Measurements from ENCODE around the gene MISFA. TPM values are rescaled to one million over a fixed set of nuclear protein-coding genes. Genes with fewer than 3 reads are reported as not detected.
"Not testable (repeated sequence)": the region's sequence is repeated elsewhere in the genome, so short reads cannot be mapped to it uniquely, and the experiment has no call there.

The MISFA gene
- total RNA-seq, 6 donors from 2014 or later = 0.76 to 6.0 (median 1.8) TPM; not detected in 2

DNA sequence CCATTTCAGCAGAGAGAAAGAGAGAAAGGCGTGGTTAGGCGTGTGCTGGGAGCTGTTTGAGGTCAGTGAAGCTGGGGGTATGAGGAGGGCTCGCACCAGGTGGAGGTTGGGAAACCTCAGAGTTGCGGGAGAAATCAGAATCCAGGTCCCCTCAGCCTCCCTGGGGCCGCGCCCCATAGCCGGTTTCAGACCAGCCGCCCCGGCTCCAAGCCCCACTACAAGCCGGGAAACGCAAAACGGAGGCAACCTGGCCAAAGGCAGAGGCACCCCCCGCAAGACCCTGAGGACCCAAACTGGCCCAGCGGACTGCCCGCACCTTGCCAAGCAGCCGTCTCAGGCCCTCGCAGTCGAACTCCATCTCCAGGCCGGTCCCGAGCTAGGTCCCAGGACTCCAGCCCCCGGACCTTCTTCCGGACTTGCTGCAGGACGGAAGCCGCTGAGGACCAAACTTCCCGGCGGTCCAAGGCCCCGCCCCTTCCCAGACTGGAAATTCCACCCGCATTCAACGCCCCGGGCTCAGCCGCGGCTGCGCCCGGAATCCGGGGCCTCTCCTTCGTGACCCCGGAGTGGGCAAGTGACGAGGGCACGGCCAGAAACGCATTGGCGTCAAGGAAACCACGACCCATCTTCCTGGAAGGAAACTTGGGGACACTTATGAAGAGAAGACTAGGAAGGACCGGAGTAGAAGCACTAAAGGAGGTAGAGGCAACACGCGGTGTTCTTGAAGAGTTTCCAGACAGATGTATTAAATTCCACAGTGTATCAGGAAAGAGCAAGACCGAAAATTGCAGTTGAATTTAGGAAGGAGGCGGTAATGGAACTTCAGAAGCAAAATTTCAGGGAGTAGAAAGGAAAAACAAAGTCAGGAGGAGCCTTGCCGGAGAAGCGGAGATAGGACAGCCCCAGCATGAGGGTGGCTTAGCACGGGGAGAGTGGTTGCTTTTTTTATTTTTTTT is 11.0 kb upstream of the MISFA start, which contains the start of gene UEVLD:
UEVLD (minus strand) TSS at position 438 of the 956 bp plus-strand sequence; CDS start at position 358, 80 bp downstream.
- TF ChIP-seq CTCF (IDR thresholded peaks at IDR 0.05) = no peak
- peak in 3 of 4 donors; percentile 24 to 86 (median 55) for TF ChIP-seq EP300 (IDR thresholded peaks at IDR 0.05)
- peak; percentile 87 to 96 for TF ChIP-seq POLR2AphosphoS5 (IDR thresholded peaks at IDR 0.05)
- peak in 3 of 4 donors; percentile 39 to 87 (median 78) for TF ChIP-seq POLR2A (IDR thresholded peaks at IDR 0.05)
- peak; percentile 96 to 99 for ATAC-seq (ENCODE audit: low FRiP score in 2 of 2)
- peak; percentile 94 for DNase-seq
- H3K9me3 ChIP-seq = no peaks in the 10 kb centered on the region
- no peaks in the 10 kb centered on the region for H3K36me3 ChIP-seq
- peaks cover 19 to 37% (median 30%) of the 10 kb centered on the region in 4 donors for H3K4me1 ChIP-seq
- peak within 1 kb of the TSS; percentile 63 to 91 (median 69) for H3K4me3 ChIP-seq
- H3K27ac ChIP-seq = peak within 1 kb of the TSS; percentile 73 to 90 (median 84)
- WGBS, 2 donors = 3 to 4% methylated on average over 20 to 50 of the region's 50 CpGs
- no peaks in the 10 kb centered on the region for H3K27me3 ChIP-seq

DNA sequence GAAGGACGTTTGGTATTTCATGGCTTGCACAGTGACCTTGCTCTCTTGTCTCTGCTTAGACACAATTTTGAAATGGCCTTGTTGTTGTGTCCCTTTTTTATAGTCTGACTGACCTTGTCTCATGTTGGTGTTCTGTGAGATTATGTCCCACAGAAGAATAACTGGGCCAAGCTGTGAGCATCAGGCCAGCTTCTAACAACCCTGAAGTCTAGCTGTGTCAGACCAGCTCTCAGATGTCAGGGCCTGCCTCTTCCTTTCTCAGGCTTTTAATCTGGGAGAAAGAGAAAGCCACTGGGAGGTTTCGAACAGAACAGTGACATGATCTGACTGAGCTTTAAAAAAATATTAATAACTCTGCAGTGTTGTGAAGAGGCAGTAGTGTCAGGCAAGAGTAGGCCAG is 9.0 kb upstream of the MISFA start:
- Histone ChIP-seq H3K27ac (peak overlapping the region in 1 of 4 donors; percentile 14), H3K4me3 (no peak overlapping the region), H3K36me3 (no peaks in the 10 kb centered on the region), H3K9me3 (no peaks in the 10 kb centered on the region), H3K4me1 (peaks cover 19 to 37% (median 30%) of the 10 kb centered on the region in 4 donors), H3K27me3 (no peaks in the 10 kb centered on the region)
- TF ChIP-seq POLR2AphosphoS5 (IDR thresholded peaks at IDR 0.05) = no peak
- no peak for TF ChIP-seq POLR2A (IDR thresholded peaks at IDR 0.05)
- TF ChIP-seq EP300 (IDR thresholded peaks at IDR 0.05) = no peak
- no peak for TF ChIP-seq CTCF (IDR thresholded peaks at IDR 0.05)
- no peak for DNase-seq
- WGBS, 2 donors = 53 to 62% methylated on average over 2 of the region's 2 CpGs
- no peak for ATAC-seq (ENCODE audit: low FRiP score in 2 of 2)

- peak overlapping the region in 1 of 4 donors; percentile 54 for H3K27ac ChIP-seq
- peaks cover 11 to 21% (median 19%) of the 10 kb centered on the region in 4 donors for H3K4me1 ChIP-seq
- H3K9me3 ChIP-seq; H3K36me3 ChIP-seq; ATAC-seq (ENCODE audit: low FRiP score in 2 of 2); H3K4me3 ChIP-seq; H3K27me3 ChIP-seq: not testable (repeated sequence)
- DNase-seq = peak in 1 of 2 donors; percentile 70
- WGBS, 2 donors = 56 to 79% methylated on average over 5 of the region's 5 CpGs
These were observed 5.5 kb upstream of the MISFA start for GRCh38 chr11:18594088-18594487.

- 83 to 86% methylated on average over 3 to 5 of the region's 5 CpGs for WGBS, 2 donors
- no peak for TF ChIP-seq EP300 (IDR thresholded peaks at IDR 0.05)
- no peak for TF ChIP-seq POLR2AphosphoS5 (IDR thresholded peaks at IDR 0.05)
- no peak for TF ChIP-seq CTCF (IDR thresholded peaks at IDR 0.05)
- no peak for TF ChIP-seq POLR2A (IDR thresholded peaks at IDR 0.05)
- DNase-seq (no peak), ATAC-seq (ENCODE audit: low FRiP score in 2 of 2) (no peak)
- Histone ChIP-seq H3K4me3 (no peak overlapping the region), H3K36me3 (peaks cover 0 to 5% (median 0%) of the 10 kb centered on the region in 4 donors), H3K27ac (no peak overlapping the region), H3K4me1 (peaks cover 4 to 10% (median 8%) of the 10 kb centered on the region in 4 donors), H3K9me3 (no peaks in the 10 kb centered on the region), H3K27me3 (no peaks in the 10 kb centered on the region)
These were observed 4.4 kb upstream of the MISFA start for GRCh38 chr11:18594999-18595749.

Measured in upper lobe of left lung (tissue), 6 donors.